H1 (cell line): ENCODE data around the gene DISC1. TPM values are rescaled to one million over a fixed set of nuclear protein-coding genes. Genes with fewer than 3 reads are reported as not detected.

Experiments
- CTCF ChIA-PET: fragments of 300-600 bp; sonication (Branson Sonifier 250); formaldehyde crosslinking; loops from one replicate; lab custom pipeline; 2021; ENCODE audit not compliant: partially characterized antibody; lab: Charles Lee
- POLR2A ChIA-PET: fragments of 300-600 bp; sonication (Branson Sonifier 250); formaldehyde crosslinking; loops from one replicate; lab custom pipeline; 2021; ENCODE audit warnings: inconsistent platforms; ENCODE audit not compliant: partially characterized antibody; lab: Charles Lee
- DNase-seq, 2 experiments: peaks; one replicate each; pipeline versions ENCODE4 v3.0.0 to v3.0.0-alpha.2; 2010 to 2022; ENCODE audit warnings: low spot score in 2 of 2, low read depth in 1 of 2, mixed read lengths in 1 of 2
- FAIRE-seq: peaks from 2 replicates; lab custom pipeline; 2011; peaks lifted over from hg19 to GRCh38; lab: Jason Lieb, UNC
- H2AFZ ChIP-seq: 2 replicates; pipeline ENCODE4 v1.8.1; 2012; ENCODE audit warnings: low read length, inconsistent platforms
- H2AK5ac ChIP-seq: 2 replicates; pipeline ENCODE4 v1.6.1; 2013; ENCODE audit warnings: low read depth, low read length
- H2BK120ac ChIP-seq: replicated peaks from 2 replicates; pipeline ENCODE3; 2013; ENCODE audit warnings: low read depth, low read length, inconsistent platforms
- H2BK12ac ChIP-seq: 2 replicates; pipeline ENCODE4 v1.6.1; 2013; ENCODE audit warnings: low read depth, low read length
- H2BK15ac ChIP-seq: 2 replicates; pipeline ENCODE4 v1.6.1; 2013; ENCODE audit warnings: low read length
- H2BK20ac ChIP-seq: 2 replicates; pipeline ENCODE4 v1.6.1; 2013; ENCODE audit warnings: low read length
- H2BK5ac ChIP-seq: 2 replicates; pipeline ENCODE4 v1.6.1; 2013; ENCODE audit warnings: low read depth, low read length
- H3K14ac ChIP-seq: 2 replicates; pipeline ENCODE4 v1.6.1; 2013; ENCODE audit warnings: inconsistent platforms; ENCODE audit not compliant: insufficient read length
- H3K18ac ChIP-seq: 2 replicates; pipeline ENCODE4 v1.6.1; 2013; ENCODE audit warnings: low read length; ENCODE audit errors: extremely low read depth
- H3K23ac ChIP-seq: 2 replicates; pipeline ENCODE4 v1.6.1; 2013; ENCODE audit warnings: inconsistent platforms; ENCODE audit not compliant: insufficient read length
- H3K23me2 ChIP-seq: 2 replicates; pipeline ENCODE4 v1.6.1; 2013; ENCODE audit warnings: low read depth, low read length
- H3K27ac ChIP-seq: 2 replicates; pipeline ENCODE4 v1.6.1; 2011; ENCODE audit warnings: low read depth, low read length, inconsistent platforms
- H3K27me3 ChIP-seq, 4 experiments: replicated peaks in 1 of 4; 1 replicate in 1 of 4; 2 replicates in 3 of 4; pipeline versions ENCODE4 v1.6.1 to v1.8.1; 2011 to 2013; ENCODE audit warnings: low read length in 3 of 4, mild to moderate bottlenecking in 3 of 4, inconsistent platforms in 2 of 4, mixed read lengths in 2 of 4, moderate library complexity in 1 of 4; ENCODE audit not compliant: control insufficient read depth in 3 of 4, insufficient read depth in 3 of 4; ENCODE audit errors: extremely low read depth in 1 of 4
- H3K36me3 ChIP-seq, 4 experiments: 2 replicates each; pipeline versions ENCODE4 v1.6.1 to v1.8.1; 2011 to 2013; ENCODE audit warnings: mild to moderate bottlenecking in 4 of 4, low read length in 3 of 4, moderate library complexity in 2 of 4, control low read depth in 1 of 4, inconsistent platforms in 1 of 4; ENCODE audit not compliant: insufficient read depth in 4 of 4, control insufficient read depth in 2 of 4
- H3K4ac ChIP-seq: replicated peaks from 2 replicates; pipeline ENCODE3; 2013; ENCODE audit warnings: low read length, low read depth, mixed read lengths, inconsistent platforms; ENCODE audit not compliant: insufficient read length
- H3K4me1 ChIP-seq, 4 experiments: replicated peaks in 1 of 4; 1 replicate in 1 of 4; 2 replicates in 3 of 4; pipeline versions ENCODE4 v1.6.1 to v1.8.1; 2011 to 2013; ENCODE audit warnings: low read length in 3 of 4, inconsistent platforms in 2 of 4, mixed read lengths in 1 of 4; ENCODE audit not compliant: insufficient read depth in 4 of 4, control insufficient read depth in 3 of 4
- H3K4me2 ChIP-seq, 2 experiments: 2 replicates each; pipeline versions ENCODE4 v1.6.1 to v1.8.1; 2011 to 2013; ENCODE audit warnings: low read depth in 2 of 2, low read length in 2 of 2, control low read depth in 1 of 2, inconsistent platforms in 1 of 2, mild to moderate bottlenecking in 1 of 2; ENCODE audit not compliant: insufficient read depth in 1 of 2
- H3K4me3 ChIP-seq, 4 experiments: fragments of 200-600, 300-600 bp in 1 of 4; sonication (generic), shearing (Covaris generic), sonication (Bioruptor Twin) in 1 of 4; 2 replicates each; pipeline versions ENCODE4 v1.5.1 to v1.8.1; 2011 to 2016; ENCODE audit warnings: low read length in 4 of 4, low read depth in 3 of 4, control low read depth in 2 of 4, inconsistent platforms in 2 of 4, mild to moderate bottlenecking in 2 of 4, mixed read lengths in 1 of 4, moderate library complexity in 1 of 4; ENCODE audit not compliant: insufficient read depth in 2 of 4; ENCODE audit errors: extremely low read depth in 1 of 4
- H3K56ac ChIP-seq: replicated peaks from 2 replicates; pipeline ENCODE3; 2013; ENCODE audit warnings: low read depth, mild to moderate bottlenecking, mixed read lengths, low read length, inconsistent platforms; ENCODE audit not compliant: insufficient read length
- H3K79me1 ChIP-seq: 2 replicates; pipeline ENCODE4 v1.6.1; 2013; ENCODE audit warnings: low read depth, low read length, control low read depth
- H3K79me2 ChIP-seq, 2 experiments: 2 replicates each; pipeline versions ENCODE4 v1.6.1 to v1.8.1; 2012 to 2013; ENCODE audit warnings: low read length in 2 of 2, mild to moderate bottlenecking in 2 of 2, inconsistent platforms in 1 of 2; ENCODE audit not compliant: insufficient read depth in 2 of 2, control insufficient read depth in 1 of 2
- H3K9ac ChIP-seq, 4 experiments: replicated peaks in 1 of 4; 1 replicate in 1 of 4; 2 replicates in 3 of 4; pipeline versions ENCODE4 v1.6.1 to v1.8.1; 2011 to 2013; ENCODE audit warnings: low read depth in 3 of 4, low read length in 3 of 4, control low read depth in 2 of 4, mild to moderate bottlenecking in 2 of 4, moderate library complexity in 2 of 4, inconsistent platforms in 1 of 4; ENCODE audit errors: extremely low read depth in 1 of 4
- H3K9me3 ChIP-seq, 2 experiments: 2 replicates each; pipeline versions ENCODE4 v1.6.1 to v1.8.1; 2012 to 2013; ENCODE audit warnings: mild to moderate bottlenecking in 2 of 2, moderate library complexity in 2 of 2, control low read depth in 1 of 2, inconsistent platforms in 1 of 2, low read depth in 1 of 2, low read length in 1 of 2, mixed read lengths in 1 of 2; ENCODE audit not compliant: insufficient read depth in 2 of 2
- H4K20me1 ChIP-seq, 2 experiments: replicated peaks in 1 of 2; 2 replicates each; pipeline versions ENCODE3 to v1.8.1; 2011 to 2013; ENCODE audit warnings: inconsistent platforms in 2 of 2, low read length in 2 of 2, mild to moderate bottlenecking in 1 of 2; ENCODE audit not compliant: insufficient read depth in 2 of 2, control insufficient read depth in 1 of 2
- H4K5ac ChIP-seq: 2 replicates; pipeline ENCODE4 v1.6.1; 2013; ENCODE audit warnings: low read length, low read depth, mixed read lengths, inconsistent platforms; ENCODE audit not compliant: insufficient read length
- H4K8ac ChIP-seq: 2 replicates; pipeline ENCODE4 v1.8.0; 2013; ENCODE audit warnings: mild to moderate bottlenecking, moderate library complexity, low read length, inconsistent platforms; ENCODE audit not compliant: insufficient read depth; ENCODE audit errors: extremely low read depth
- H4K91ac ChIP-seq: replicated peaks from 2 replicates; pipeline ENCODE3; 2013; ENCODE audit warnings: low read length, mixed read lengths, inconsistent platforms; ENCODE audit not compliant: insufficient read length
- BCL11A ChIP-seq, 2 experiments: IDR thresholded peaks; one replicate each; pipeline ENCODE4 v1.6.1; 2011; ENCODE audit warnings: low read depth in 2 of 2, low read length in 2 of 2, mild to moderate bottlenecking in 2 of 2
- CHD1 ChIP-seq: IDR thresholded peaks from 2 replicates; pipeline ENCODE4 v1.6.1; 2012; ENCODE audit warnings: low read depth, low read length, improper control_type of control experiment
- EGR1 ChIP-seq: IDR thresholded peaks from 2 replicates; pipeline ENCODE4 v1.6.1; 2011; ENCODE audit warnings: low read depth, low read length, borderline replicate concordance
- FOSL1 ChIP-seq: IDR thresholded peaks from 2 replicates; pipeline ENCODE4 v1.6.1; 2011; ENCODE audit warnings: mild to moderate bottlenecking, low read depth, low read length, moderate library complexity; ENCODE audit not compliant: insufficient read depth
- GABPA ChIP-seq: IDR thresholded peaks from 2 replicates; pipeline ENCODE4 v1.6.1; 2011; ENCODE audit warnings: mild to moderate bottlenecking, low read length, moderate library complexity, borderline replicate concordance; ENCODE audit not compliant: insufficient read depth
- GTF2F1 ChIP-seq: IDR thresholded peaks from 2 replicates; pipeline ENCODE4 v1.6.1; 2012; ENCODE audit warnings: low read depth, low read length, improper control_type of control experiment, borderline replicate concordance
- HDAC2 ChIP-seq, 2 experiments: fragments of 300-600 bp in 1 of 2; sonication (generic) in 1 of 2; IDR thresholded peaks; 2 replicates each; pipeline ENCODE4 v1.6.1; 2011 to 2012; ENCODE audit warnings: low read depth in 2 of 2, low read length in 2 of 2, mild to moderate bottlenecking in 2 of 2, moderate library complexity in 2 of 2, borderline replicate concordance in 1 of 2, inconsistent platforms in 1 of 2
- HDAC6 ChIP-seq: IDR thresholded peaks from one replicate; pipeline ENCODE4 v1.7.1; 2012; ENCODE audit warnings: low read depth, mild to moderate bottlenecking, inconsistent platforms, low read length, moderate library complexity
- POLR2A ChIP-seq, 2 experiments: IDR thresholded peaks; 1 replicate in 1 of 2; 2 replicates in 1 of 2; pipeline ENCODE4 v1.6.1; 2011; ENCODE audit warnings: low read depth in 2 of 2, low read length in 2 of 2, mild to moderate bottlenecking in 2 of 2; ENCODE audit errors: control extremely low read depth in 1 of 2
- TEAD4 ChIP-seq: IDR thresholded peaks from 2 replicates; pipeline ENCODE4 v1.6.1; 2012; ENCODE audit warnings: low read depth, low read length, inconsistent platforms, mixed read lengths
- WGBS, 2 experiments: shearing (Covaris generic) in 1 of 2; methylation state at CpG; one replicate each; pipeline versions ENCODE4 v1.1.6 to v1.1.7; 2013 to 2015; ENCODE audit warnings: low lambda C conversion rate in 2 of 2, mixed read lengths in 2 of 2, inconsistent platforms in 1 of 2, low coverage in 1 of 2, missing lambda C conversion rate in 1 of 2; ENCODE audit not compliant: insufficient replicate concordance in 2 of 2, insufficient coverage in 1 of 2, insufficient read length in 1 of 2; ENCODE audit errors: extremely low coverage in 1 of 2, missing lambda C conversion rate in 1 of 2; 5-methylcytosine and 5-hydroxymethylcytosine counted together
- polyA plus RNA-seq, 7 experiments: library from polyadenylated mRNA; depleted of rRNA in 3 of 7; stranded (reverse) in 5 of 7; unstranded in 2 of 7; fragments of >200 nt in 5 of 7; fragments of 200-250 nt in 2 of 7; gene quantifications; 1 replicate in 5 of 7; 2 replicates in 1 of 7; 4 replicates in 1 of 7; pipeline versions ENCODE4 v1.2.1 to v1.2.3, GENCODE V29; 2011 to 2013; ENCODE audit warnings: missing spikeins in 2 of 7, mixed read lengths in 2 of 7
- total RNA-seq: library from RNA; stranded (reverse); fragmentation: NEBNext Ultra II Directional; extraction: Animal tissue kit (Norgen Biotek cat#: 25700); gene quantifications from 2 replicates; pipeline ENCODE4 v1.2.1, GENCODE V29; 2021
- TF ChIP-seq, protein P1 (sequence below): IDR thresholded peaks from 2 replicates; pipeline ENCODE4 v1.6.1; 2012; ENCODE audit warnings: inconsistent platforms
- TF ChIP-seq, protein P2 (sequence below): IDR thresholded peaks from 2 replicates; pipeline ENCODE4 v1.6.1; 2012; ENCODE audit warnings: low read length, inconsistent platforms

Gene DISC1
- total and polyA plus RNA-seq, 2 of the 8 experiments (the other 6 are each of a cell fraction or from before 2014, with no cell fraction given), result 1.1 to 3.5 TPM

DNA sequence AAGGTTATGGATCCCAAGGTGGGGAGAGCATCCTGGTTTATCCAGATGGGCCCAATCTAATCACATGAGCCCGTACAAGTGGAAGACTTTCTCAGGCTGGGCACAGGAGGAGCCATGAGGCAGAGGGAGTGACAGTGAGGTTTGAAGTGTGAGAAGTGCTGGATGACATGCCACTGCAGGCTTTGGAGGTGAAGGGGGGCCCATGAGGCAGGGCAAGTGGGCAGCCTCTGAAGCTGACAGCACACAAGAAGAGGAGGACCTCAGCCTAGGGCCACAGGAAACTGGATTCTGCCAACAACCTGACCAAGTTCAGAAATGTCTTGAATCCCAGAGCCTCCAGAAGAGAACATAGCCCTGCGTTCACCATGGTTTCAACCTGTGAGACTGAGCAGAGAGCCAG, 311.6 kb downstream of the DISC1 start:
- Histone ChIP-seq H3K4me3 (no peak overlapping the region), H2AK5ac (no peak overlapping the region), H3K36me3 (no peaks in the 10 kb centered on the region), H3K18ac (no peak overlapping the region), H2BK120ac (no peak overlapping the region), H2BK12ac (no peak overlapping the region), H3K56ac (no peak overlapping the region), H3K79me2 (no peaks in the 10 kb centered on the region), H2BK20ac (no peak overlapping the region), H4K8ac (no peak overlapping the region), H3K4ac (no peak overlapping the region), H4K5ac (no peak overlapping the region), H2AFZ (no peak overlapping the region), H3K27me3 (no peaks in the 10 kb centered on the region; a peak in 1 of 7 replicates), H3K23me2 (no peaks in the 10 kb centered on the region), H3K79me1 (no peaks in the 10 kb centered on the region), H3K14ac (no peak overlapping the region), H4K20me1 (no peaks in the 10 kb centered on the region), H3K27ac (no peak overlapping the region), H2BK5ac (no peak overlapping the region), H3K4me1 (peaks cover 0 to 2% (median 0%) of the 10 kb centered on the region in 4 experiments; a peak in 1 of 7 replicates), H3K9ac (no peak overlapping the region), H4K91ac (no peak overlapping the region), H3K23ac (no peak overlapping the region), H3K9me3 (no peaks in the 10 kb centered on the region), H2BK15ac (no peak overlapping the region), H3K4me2 (no peak overlapping the region)
- FAIRE-seq (no peak), DNase-seq (no peak)
- CTCF ChIA-PET, result interaction anchor here (1.0 to 1.3 kb wide), 2 partner anchors 45 to 46 kb away, joined by 3 to 4 read pairs; no protein-coding TSS in a partner anchor
- POLR2A ChIA-PET, result no interaction called here
- WGBS, 2 experiments, result 90% methylated on average over 2 of the region's 2 CpGs; no CpG with 5 or more reads in 1 of the 2 experiments
- TF ChIP-seq HDAC2 (IDR thresholded peaks at IDR 0.05; ENCODE audit: borderline replicate concordance in 1 of 2, low read depth in 2 of 2, low read length in 2 of 2), result no peak
- TF ChIP-seq, protein P1, sequence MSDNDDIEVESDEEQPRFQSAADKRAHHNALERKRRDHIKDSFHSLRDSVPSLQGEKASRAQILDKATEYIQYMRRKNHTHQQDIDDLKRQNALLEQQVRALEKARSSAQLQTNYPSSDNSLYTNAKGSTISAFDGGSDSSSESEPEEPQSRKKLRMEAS, result no peak
- no peak for TF ChIP-seq TEAD4
- TF ChIP-seq BCL11A (IDR thresholded peaks at IDR 0.05; ENCODE audit: low read depth in 2 of 2, low read length in 2 of 2), result no peak
- no peak for TF ChIP-seq GABPA
- no peak for TF ChIP-seq CHD1
- TF ChIP-seq POLR2A (IDR thresholded peaks at IDR 0.05; ENCODE audit: control extremely low read depth in 1 of 2, low read depth in 2 of 2, low read length in 2 of 2), result no peak
- no peak for TF ChIP-seq HDAC6
- TF ChIP-seq EGR1, result no peak
- TF ChIP-seq FOSL1, result no peak
- TF ChIP-seq GTF2F1, result no peak
- TF ChIP-seq, protein P2, sequence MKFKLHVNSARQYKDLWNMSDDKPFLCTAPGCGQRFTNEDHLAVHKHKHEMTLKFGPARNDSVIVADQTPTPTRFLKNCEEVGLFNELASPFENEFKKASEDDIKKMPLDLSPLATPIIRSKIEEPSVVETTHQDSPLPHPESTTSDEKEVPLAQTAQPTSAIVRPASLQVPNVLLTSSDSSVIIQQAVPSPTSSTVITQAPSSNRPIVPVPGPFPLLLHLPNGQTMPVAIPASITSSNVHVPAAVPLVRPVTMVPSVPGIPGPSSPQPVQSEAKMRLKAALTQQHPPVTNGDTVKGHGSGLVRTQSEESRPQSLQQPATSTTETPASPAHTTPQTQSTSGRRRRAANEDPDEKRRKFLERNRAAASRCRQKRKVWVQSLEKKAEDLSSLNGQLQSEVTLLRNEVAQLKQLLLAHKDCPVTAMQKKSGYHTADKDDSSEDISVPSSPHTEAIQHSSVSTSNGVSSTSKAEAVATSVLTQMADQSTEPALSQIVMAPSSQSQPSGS, result no peak
